AG09309 (cell line): ENCODE data around the gene COL18A1.

Experiments used
- DNase-seq: peaks from one replicate; pipeline ENCODE4 v3.0.0-alpha.2; 2010; ENCODE audit warnings: low read depth
- H3K4me3 ChIP-seq: 2 replicates; pipeline ENCODE4 v1.5.1; 2011; ENCODE audit warnings: mild to moderate bottlenecking, low read depth, low read length, moderate library complexity; ENCODE audit not compliant: control insufficient read depth
- CTCF ChIP-seq: IDR thresholded peaks from 2 replicates; pipeline ENCODE4 v1.5.1; 2011; ENCODE audit warnings: mild to moderate bottlenecking, low read depth, low read length, inconsistent platforms; ENCODE audit not compliant: insufficient read depth, control insufficient read depth; ENCODE audit errors: missing control alignments

Gene COL18A1

GRCh38 chr21:45537111-45537745 is 132.3 kb downstream of the COL18A1 start:
- no peak for TF ChIP-seq CTCF
- DNase-seq: no peak

GRCh38 chr21:45537746-45538291 is 132.9 kb downstream of the COL18A1 start:
- TF ChIP-seq CTCF: no peak
- DNase-seq: no peak
- no peak overlapping the region for H3K4me3 ChIP-seq

More at GRCh38 chr21:45537111-45537745, 132.3 kb downstream of the COL18A1 start:
- H3K4me3 ChIP-seq: no peak overlapping the region

GRCh38 chr21:45538381-45539045 is 133.5 kb downstream of the COL18A1 start:
- no peak for DNase-seq
- TF ChIP-seq CTCF: no peak
- no peak overlapping the region for H3K4me3 ChIP-seq

DNA sequence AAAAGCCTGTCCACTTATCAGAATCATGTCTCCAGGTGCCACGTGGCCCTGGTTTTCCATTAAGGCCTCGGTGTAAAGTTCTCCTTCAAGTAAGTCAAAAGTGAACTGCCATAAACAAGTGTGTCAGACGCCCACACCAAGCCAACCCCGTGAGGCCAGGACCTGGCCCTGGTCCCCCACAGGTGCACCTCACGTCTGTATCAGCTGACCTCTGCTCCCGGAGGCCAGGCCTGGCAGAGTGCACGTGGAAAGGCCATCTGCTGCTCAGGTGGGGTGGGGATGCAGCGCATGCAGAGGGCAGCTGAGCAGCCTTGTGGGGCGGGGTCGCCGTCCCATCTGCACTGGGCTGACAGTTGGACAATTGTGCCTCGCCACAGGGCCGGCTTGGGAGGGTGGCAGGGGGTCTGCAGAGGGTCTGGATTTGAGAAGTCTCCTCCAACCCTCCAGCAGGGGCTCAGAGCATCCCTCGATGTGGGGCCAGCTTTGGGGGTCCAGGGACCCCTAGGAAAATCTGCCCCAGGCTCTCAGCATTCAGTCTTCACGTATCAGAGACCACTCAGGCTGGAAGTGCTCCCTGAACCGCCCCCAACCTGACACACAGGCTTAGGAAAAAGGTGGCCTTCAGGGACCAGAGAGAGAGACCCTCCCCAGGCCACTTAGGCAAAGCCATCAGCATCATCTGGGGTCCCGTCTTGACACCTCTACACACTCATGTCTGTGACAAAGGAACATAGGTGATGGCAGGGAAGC is 134.3 kb downstream of the COL18A1 start:
- no peak for DNase-seq
- no peak overlapping the region for H3K4me3 ChIP-seq
- no peak for TF ChIP-seq CTCF

GRCh38 chr21:45539796-45540600 is 135.0 kb downstream of the COL18A1 start:
- H3K4me3 ChIP-seq: no peak overlapping the region

More at GRCh38 chr21:45539796-45540600, 135.0 kb downstream of the COL18A1 start:
- no peak for DNase-seq
- TF ChIP-seq CTCF: no peak
